Stomach (tissue), 9 donors: ENCODE results near the gene UNC5A. TPM values are rescaled to one million over a fixed set of nuclear protein-coding genes. Genes with fewer than 3 reads are reported as not detected.
A peak's percentile ranks its signal among the peaks of the same experiment; 100 is the strongest.

Experiments used
- DNase-seq, 2 donors: peaks; one replicate each; pipeline versions ENCODE4 v3.0.0 to v3.0.0-alpha.2; 2013 to 2019
- H3K27ac ChIP-seq, 5 donors: fragments of 200-600 bp in 4 of 5; sonication (generic) in 4 of 5; one replicate each; pipeline ENCODE4 v1.5.1; 2013 to 2019; ENCODE audit warnings: mild to moderate bottlenecking in 1 of 5, moderate library complexity in 1 of 5
- H3K27me3 ChIP-seq, 3 donors: fragments of 200-600 bp; sonication (generic); one replicate each; pipeline ENCODE4 v1.5.1; 2017 to 2019; ENCODE audit warnings: mixed run types in 1 of 3
- H3K36me3 ChIP-seq, 4 donors: fragments of 200-600 bp; sonication (generic); 1 replicate in 3 of 4; 2 replicates in 1 of 4; pipeline ENCODE4 v1.5.1; 2016 to 2019
- H3K4me1 ChIP-seq, 4 donors: fragments of 200-600 bp; sonication (generic); one replicate each; pipeline ENCODE4 v1.5.1; 2016 to 2019
- H3K4me3 ChIP-seq, 4 donors: fragments of 200-600 bp; sonication (generic) in 3 of 4; one replicate each; pipeline ENCODE4 v1.5.1; 2016 to 2019; ENCODE audit warnings: mild to moderate bottlenecking in 1 of 4
- H3K9me3 ChIP-seq, 4 donors: fragments of 200-600 bp; sonication (generic); one replicate each; pipeline ENCODE4 v1.5.1; 2016 to 2019
- CTCF ChIP-seq, 7 experiments: fragments of 450-650 bp in 4 of 7; fragments of 200-600 bp in 3 of 7; sonication (generic) in 3 of 7; IDR thresholded peaks; one replicate each; pipeline ENCODE4 v1.5.1; 2016 to 2019; ENCODE audit warnings: antibody characterized with exemption in 7 of 7, control low read depth in 2 of 7, mild to moderate bottlenecking in 1 of 7
- EP300 ChIP-seq: sonication (generic); formaldehyde crosslinking; IDR thresholded peaks from one replicate; pipeline ENCODE4 v1.6.1; 2017; ENCODE audit warnings: antibody characterized with exemption
- POLR2A ChIP-seq, 4 donors: fragments of 450-650 bp; IDR thresholded peaks; one replicate each; pipeline ENCODE4 v1.6.1; 2016; ENCODE audit warnings: antibody characterized with exemption in 4 of 4, control low read depth in 2 of 4, mild to moderate bottlenecking in 1 of 4, moderate library complexity in 1 of 4
- POLR2AphosphoS5 ChIP-seq, 3 donors: sonication (generic); formaldehyde crosslinking; IDR thresholded peaks; one replicate each; pipeline ENCODE4 v1.6.1; 2016; ENCODE audit warnings: antibody characterized with exemption in 3 of 3
- WGBS, 5 donors: extraction: QIAGEN DNeasy Blood & Tissue Kit in 3 of 5; methylation state at CpG; one replicate each; pipeline versions ENCODE4 v1.1.5 to v1.1.7; 2013 to 2018; 5-methylcytosine and 5-hydroxymethylcytosine counted together
- intact Hi-C: fragments of 100-400 bp; cut with DNase I; formaldehyde crosslinking; loops from one replicate; pipeline ENCODE4 v1.15.1; 2023; ENCODE audit warnings: low total_unique reads
- polyA plus RNA-seq, 3 donors: library from polyadenylated mRNA; stranded (reverse); fragments of 200-250 nt; gene quantifications; one replicate each; pipeline ENCODE4 v1.2.3, GENCODE V29; 2013
- total RNA-seq, 5 donors: library from RNA; depleted of rRNA; stranded (reverse); fragments of >200 nt; gene quantifications; one replicate each; pipeline versions ENCODE4 v1.1.0 to v1.2.3, GENCODE V29; 2014 to 2016
- donor health status: healthy with polysubstance abuse.
- donor health status: Bipolar disorder and iron deficiency.
- donor health status: healthy.

Gene UNC5A
- total and polyA plus RNA-seq, 8 donors, result 0.08 to 0.72 (median 0.46) TPM; not detected in 4

GRCh38 chr5:176902102-176902814 is 91.9 kb downstream of the UNC5A start:
- peaks cover 35 to 53% (median 51%) of the 10 kb centered on the region in 4 donors for H3K36me3 ChIP-seq
- no peaks in the 10 kb centered on the region for H3K27me3 ChIP-seq
- peaks cover 0 to 18% (median 3%) of the 10 kb centered on the region in 4 donors for H3K4me1 ChIP-seq
- intact Hi-C loops, result no loop called here
- TF ChIP-seq CTCF (IDR thresholded peaks at IDR 0.05) (no peak), POLR2AphosphoS5 (IDR thresholded peaks at IDR 0.05) (no peak), POLR2A (IDR thresholded peaks at IDR 0.05) (no peak), EP300 (no peak)
- WGBS, 5 donors, result 82 to 93% (median 89%) methylated on average over 6 of the region's 6 CpGs
- H3K4me3 ChIP-seq, result no peak overlapping the region
- H3K9me3 ChIP-seq, result no peaks in the 10 kb centered on the region
- peak overlapping the region in 2 of 5 donors; percentile 20 to 58 for H3K27ac ChIP-seq
- DNase-seq, result no peak

- 87 to 93% (median 90%) methylated on average over 5 of the region's 5 CpGs for WGBS, 5 donors
- intact Hi-C loops, result no loop called here
- no peak for DNase-seq
Measured at GRCh38 chr5:176902911-176903664, 92.7 kb downstream of the UNC5A start.

GRCh38 chr5:176904276-176904675 is 93.9 kb downstream of the UNC5A start:
- no peak for TF ChIP-seq EP300
- no peak overlapping the region for H3K27ac ChIP-seq
- WGBS, 5 donors, result 86 to 95% (median 92%) methylated on average over 3 of the region's 3 CpGs
- H3K4me3 ChIP-seq, result no peak overlapping the region
- H3K9me3 ChIP-seq, result no peaks in the 10 kb centered on the region
- no peaks in the 10 kb centered on the region for H3K27me3 ChIP-seq
- intact Hi-C loops, result no loop called here
- peaks cover 50 to 73% (median 71%) of the 10 kb centered on the region in 4 donors for H3K36me3 ChIP-seq
- H3K4me1 ChIP-seq, result peaks cover 0 to 18% (median 3%) of the 10 kb centered on the region in 4 donors
- DNase-seq, result no peak

More at GRCh38 chr5:176902911-176903664, 92.7 kb downstream of the UNC5A start:
- no peak for TF ChIP-seq POLR2A (IDR thresholded peaks at IDR 0.05)
- TF ChIP-seq CTCF (IDR thresholded peaks at IDR 0.05), result no peak
- no peak for TF ChIP-seq EP300
- no peak for TF ChIP-seq POLR2AphosphoS5 (IDR thresholded peaks at IDR 0.05)
- Histone ChIP-seq H3K36me3 (peaks cover 42 to 62% (median 59%) of the 10 kb centered on the region in 4 donors), H3K4me1 (peaks cover 0 to 18% (median 3%) of the 10 kb centered on the region in 4 donors), H3K9me3 (no peaks in the 10 kb centered on the region), H3K27ac (no peak overlapping the region), H3K27me3 (no peaks in the 10 kb centered on the region), H3K4me3 (no peak overlapping the region)

- WGBS, 5 donors, result 93 to 100% (median 97%) methylated on average over 1 of the region's 1 CpG
- H3K36me3 ChIP-seq, result peaks cover 54 to 90% (median 86%) of the 10 kb centered on the region in 4 donors
- H3K4me1 ChIP-seq, result peaks cover 0 to 7% (median 0%) of the 10 kb centered on the region in 4 donors
- DNase-seq, result no peak
- intact Hi-C loops, result no loop called here
- H3K27ac ChIP-seq, result no peak overlapping the region
- no peaks in the 10 kb centered on the region for H3K9me3 ChIP-seq
- H3K27me3 ChIP-seq, result no peaks in the 10 kb centered on the region
- H3K4me3 ChIP-seq, result no peak overlapping the region
- no peak for TF ChIP-seq POLR2AphosphoS5 (IDR thresholded peaks at IDR 0.05)
- TF ChIP-seq CTCF (IDR thresholded peaks at IDR 0.05), result no peak
- no peak for TF ChIP-seq POLR2A (IDR thresholded peaks at IDR 0.05)
- TF ChIP-seq EP300, result no peak
Measured at GRCh38 chr5:176906126-176906525, 95.8 kb downstream of the UNC5A start.
